Natural killer cell (primary cell): ENCODE measurements around the gene IRS1. TPM values are rescaled to one million over a fixed set of nuclear protein-coding genes. Genes with fewer than 3 reads are reported as not detected.

Experiments
- ATAC-seq, 3 donors: fragments of 150-1000 bp in 2 of 3; fragments of 200-7000 bp in 1 of 3; cut with Tn5 transposase; 1 replicate in 1 of 3; 2 replicates in 2 of 3; pipeline ENCODE4 v1.10.0; 2021; ENCODE audit warnings: mild to moderate bottlenecking in 2 of 3, moderate library complexity in 2 of 3
- DNase-seq, 2 donors: peaks; one replicate each; pipeline versions ENCODE4 v3.0.0 to v3.0.0-alpha.2; 2013 to 2021; ENCODE audit warnings: mixed read lengths in 1 of 2
- H3K27ac ChIP-seq: one replicate; pipeline ENCODE4 v1.5.1; 2013; ENCODE audit warnings: mild to moderate bottlenecking, low read length
- H3K27me3 ChIP-seq: one replicate; pipeline ENCODE4 v1.6.1; 2013; ENCODE audit warnings: low read length; ENCODE audit not compliant: control insufficient read depth, insufficient read depth
- H3K36me3 ChIP-seq: one replicate; pipeline ENCODE4 v1.6.1; 2013; ENCODE audit warnings: low read length; ENCODE audit not compliant: control insufficient read depth, insufficient read depth
- H3K4me1 ChIP-seq: one replicate; pipeline ENCODE4 v1.6.1; 2013; ENCODE audit warnings: low read length; ENCODE audit not compliant: control insufficient read depth, insufficient read depth
- H3K4me3 ChIP-seq: one replicate; pipeline ENCODE4 v1.5.1; 2013; ENCODE audit warnings: low read length
- H3K9me3 ChIP-seq: one replicate; pipeline ENCODE4 v1.6.1; 2013; ENCODE audit warnings: low read length; ENCODE audit not compliant: control insufficient read depth, insufficient read depth
- H3K27ac Mint-ChIP-seq, 2 donors: one replicate each; pipeline ENCODE4 v1.8.0; 2022; ENCODE audit warnings: mild to moderate bottlenecking in 2 of 2, mixed read lengths in 2 of 2, moderate library complexity in 1 of 2
- H3K27me3 Mint-ChIP-seq, 2 donors: one replicate each; pipeline ENCODE4 v1.8.0; 2022; ENCODE audit warnings: low read depth in 2 of 2, mixed read lengths in 2 of 2
- H3K36me3 Mint-ChIP-seq: one replicate; pipeline ENCODE4 v1.8.0; 2022; ENCODE audit warnings: mixed read lengths
- H3K4me1 Mint-ChIP-seq, 2 donors: one replicate each; pipeline ENCODE4 v1.8.0; 2022; ENCODE audit warnings: mixed read lengths in 2 of 2
- H3K4me3 Mint-ChIP-seq: one replicate; pipeline ENCODE4 v1.8.0; 2022; ENCODE audit warnings: mild to moderate bottlenecking, moderate library complexity, mixed read lengths
- H3K9me3 Mint-ChIP-seq, 2 donors: one replicate each; pipeline ENCODE4 v1.8.0; 2022; ENCODE audit warnings: mixed read lengths in 2 of 2
- CTCF ChIP-seq: fragments of 200-600 bp; IDR thresholded peaks from one replicate; pipeline ENCODE4 v1.8.0; 2022; ENCODE audit warnings: antibody characterized with exemption
- WGBS: methylation state at CpG from one replicate; pipeline ENCODE4 v1.1.7; 2013; ENCODE audit warnings: missing lambda C conversion rate; ENCODE audit not compliant: insufficient coverage; 5-methylcytosine and 5-hydroxymethylcytosine counted together
- intact Hi-C: fragments of 100-400 bp; cut with micrococcal nuclease; formaldehyde crosslinking; loops from one replicate; pipeline ENCODE4 v1.14.2; 2022
- total RNA-seq, 4 donors: library from RNA; stranded (reverse); fragments of 120-200 nt in 1 of 4; gene quantifications; one replicate each; pipeline versions ENCODE4 v1.2.3 to v1.2.4, GENCODE V29; 2013 to 2022

Gene IRS1
- total RNA-seq, 3 donors from 2014 or later (not counting 1 experiment from before 2014, with no cell fraction given), result 0.09 to 0.55 (median 0.36) TPM

DNA sequence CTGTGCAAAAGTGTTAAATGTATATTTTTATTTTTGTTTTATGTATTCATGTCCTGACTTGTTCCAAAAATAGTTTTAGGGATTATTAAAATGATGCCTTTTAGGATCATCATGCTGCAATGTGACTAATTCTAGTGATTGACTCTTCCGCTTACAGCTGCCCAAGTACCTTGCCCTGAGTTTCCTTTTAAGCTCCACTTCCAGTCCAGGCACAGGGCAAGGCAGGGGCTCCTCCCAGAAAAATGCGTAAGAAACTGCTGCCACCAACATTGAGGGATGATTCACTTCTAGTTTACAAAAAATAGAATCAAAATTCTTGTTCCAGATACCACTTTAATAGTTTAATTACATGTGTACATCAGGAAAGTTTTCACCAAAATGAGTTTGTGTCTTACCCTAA is 116.4 kb downstream of the IRS1 start:
- Histone ChIP-seq H3K27ac (no peak overlapping the region), H3K27me3 (peaks cover 3% of the 10 kb centered on the region), H3K36me3 (no peaks in the 10 kb centered on the region), H3K9me3 (no peaks in the 10 kb centered on the region), H3K4me1 (no peaks in the 10 kb centered on the region), H3K4me3 (no peak overlapping the region)
- no peak for TF ChIP-seq CTCF
- Mint-ChIP-seq H3K4me1 (no peaks in the 10 kb centered on the region), H3K36me3 (no peaks in the 10 kb centered on the region), H3K27ac (no peak overlapping the region), H3K27me3 (peaks cover 2 to 17% of the 10 kb centered on the region in 2 donors), H3K4me3 (no peak overlapping the region), H3K9me3 (no peaks in the 10 kb centered on the region)
- intact Hi-C loops, result no loop called here
- ATAC-seq (no peak), DNase-seq (no peak)
- 94% methylated on average over 2 of the region's 2 CpGs for WGBS

Other genes starting within 250 kb of the IRS1 start
- 10 to 100 TPM; 33.7 to 49.7 (median 47.7) TPM for gene RHBDD1, start 36.2 kb upstream of the IRS1 start, total RNA-seq